K562 treated with DMSO at 1 percent for 12 hours (cell line): ENCODE measurements around the gene TINAGL1. TPM values are rescaled to one million over a fixed set of nuclear protein-coding genes. Genes with fewer than 3 reads are reported as not detected.

Source experiments
- total RNA-seq: library from RNA; unstranded; fragments of 300-600 nt; gene quantifications from 2 replicates; pipeline ENCODE4 v1.2.3, GENCODE V29; 2022; ENCODE audit not compliant: insufficient read depth

Gene TINAGL1
- 0.84 and 0.88 TPM in 2 replicates for total RNA-seq

GRCh38 chr1:31576201-31576669, at the start of gene TINAGL1:
TSS of gene TINAGL1 (plus strand) at chr1:31576515. CDS start at chr1:31577149, 634 bp downstream.

GRCh38 chr1:31617218-31617915, 41.1 kb downstream of the TINAGL1 start, which contains the start of gene HCRTR1:
TSS of gene HCRTR1 (plus strand) at chr1:31617689. CDS start at chr1:31619193, 1,504 bp downstream.

Other genes starting within 250 kb of the TINAGL1 start
- gene FABP3, start 203.4 kb upstream of the TINAGL1 start, total RNA-seq: not detected in 2 replicates
- gene SERINC2, start 163.3 kb upstream of the TINAGL1 start, total RNA-seq: 2.5 and 4.1 TPM in 2 replicates
- not detected in 2 replicates for gene HCRTR1, start 41.2 kb downstream of the TINAGL1 start, total RNA-seq
- 43.9 and 44.4 TPM in 2 replicates for gene PEF1, start 68.4 kb downstream of the TINAGL1 start, total RNA-seq
- not detected in 2 replicates for gene COL16A1, start 127.5 kb downstream of the TINAGL1 start, total RNA-seq
- gene ADGRB2, start 187.8 kb downstream of the TINAGL1 start, total RNA-seq: 0.53 and 1.1 TPM in 2 replicates
- 1.1 and 1.6 TPM in 2 replicates for gene SPOCD1, start 239.5 kb downstream of the TINAGL1 start, total RNA-seq